HepG2 (cell line): ENCODE measurements around the gene ATP8A1. TPM values are rescaled to one million over a fixed set of nuclear protein-coding genes. Genes with fewer than 3 reads are reported as not detected.

ENCODE experiments used
- CREB1 ChIP-seq, 2 experiments: fragments of 450-650 bp in 1 of 2; IDR thresholded peaks; 2 replicates each; pipeline ENCODE4 v1.6.1; 2016 to 2017; ENCODE audit warnings: control low read depth in 1 of 2, mild to moderate bottlenecking in 1 of 2, missing compliant biosample characterization in 1 of 2, missing genetic modification characterization in 1 of 2
- PCBP2 ChIP-seq: fragments of 200-400 bp; formaldehyde crosslinking; optimal IDR thresholded peaks from 2 replicates; pipeline ENCODE3; 2018; ENCODE audit warnings: low read length, low read depth; ENCODE audit not compliant: poor library complexity, severe bottlenecking
- ZNF234 ChIP-seq: sonication (generic); formaldehyde crosslinking; conservative IDR thresholded peaks from 2 replicates; pipeline ENCODE4 v1.5.1; 2020; ENCODE audit warnings: mild to moderate bottlenecking, missing genetic modification reagents
- ZNF318 ChIP-seq: sonication (generic); formaldehyde crosslinking; IDR thresholded peaks from 2 replicates; pipeline ENCODE4 v1.4.0; 2020; ENCODE audit warnings: mild to moderate bottlenecking, missing genetic modification reagents
- ZNF430 ChIP-seq: sonication (generic); formaldehyde crosslinking; IDR thresholded peaks from 2 replicates; pipeline ENCODE4 v1.9.0; 2021; ENCODE audit warnings: mild to moderate bottlenecking, missing genetic modification reagents
- polyA plus RNA-seq, 8 experiments: library from polyadenylated mRNA; depleted of rRNA in 3 of 8; stranded (reverse) in 7 of 8; unstranded in 1 of 8; fragments of >200 nt; fragmentation: Illumina TruSeq in 4 of 8; extraction: Trizol in 4 of 8; gene quantifications; 2 replicates each; pipeline versions ENCODE4 v1.2.1 to v1.2.3, GENCODE V29; 2011 to 2016; ENCODE audit warnings: low read depth in 4 of 8, missing spikeins in 1 of 8, mixed read lengths in 1 of 8; ENCODE audit not compliant: insufficient read depth in 1 of 8
- total RNA-seq, 5 experiments: library from RNA; depleted of rRNA; stranded (reverse); fragments of >200 nt; fragmentation: Illumina TruSeq; extraction: Trizol; gene quantifications; 2 replicates each; pipeline ENCODE4 v1.2.3, GENCODE V29; 2016; ENCODE audit warnings: low read depth in 1 of 5

The ATP8A1 gene
- total and polyA plus RNA-seq, 2 of the 13 experiments (the other 11 are each of a cell fraction or from before 2014, with no cell fraction given) = 1.7 to 6.2 TPM

- TF ChIP-seq CREB1 (IDR thresholded peaks at IDR 0.05) (peak; percentile 94), CREB1 (CRISPR knock-in tag; IDR thresholded peaks at IDR 0.05) (no peak), PCBP2 (no peak), ZNF234 (no peak), ZNF318 (CRISPR knock-in tag) (no peak), ZNF430 (CRISPR knock-in tag) (no peak)
Measured at GRCh38 chr4:42492962-42493361, 163.9 kb downstream of the ATP8A1 start (continued).
